Caco-2 (cell line): ENCODE results near the gene BTG2. TPM values are rescaled to one million over a fixed set of nuclear protein-coding genes. Genes with fewer than 3 reads are reported as not detected.
"Not testable (repeated sequence)": the region's sequence is repeated elsewhere in the genome, so short reads cannot be mapped to it uniquely, and the experiment has no call there.

Experiments used
- BruUV-seq: library from RNA; stranded (reverse); fragments of 400-500 nt; replicated peaks from 2 replicates; lab custom pipeline; 2021; lab: Mats Ljungman, UMichigan
- CTCF ChIA-PET: fragments of 300-600 bp; sonication (Branson Sonifier 250); formaldehyde crosslinking; loops from one replicate; lab custom pipeline; 2022; ENCODE audit warnings: antibody characterized with exemption; lab: Charles Lee
- POLR2A ChIA-PET: fragments of 300-600 bp; sonication (Branson Sonifier 250); formaldehyde crosslinking; loops from one replicate; lab custom pipeline; 2022; ENCODE audit warnings: antibody characterized with exemption; lab: Charles Lee
- DNase-seq, 2 experiments: peaks; one replicate each; pipeline versions ENCODE4 v3.0.0 to v3.0.0-alpha.2; 2020 to 2022
- H3K27me3 ChIP-seq: replicated peaks from 2 replicates; pipeline ENCODE4 v1.6.0; 2011; ENCODE audit warnings: low read length; ENCODE audit not compliant: control insufficient read depth, insufficient read depth
- H3K36me3 ChIP-seq: 2 replicates; pipeline ENCODE4 v1.5.1; 2011; ENCODE audit warnings: low read length; ENCODE audit not compliant: control insufficient read depth, insufficient read depth
- H3K4me1 ChIP-seq: fragments of 250-450 bp; sonication (Bioruptor Pico); 2 replicates; pipeline ENCODE4 v1.5.1; 2020; ENCODE audit warnings: mild to moderate bottlenecking
- H3K4me3 ChIP-seq: 2 replicates; pipeline ENCODE4 v1.5.1; 2011; ENCODE audit warnings: low read depth, mild to moderate bottlenecking, control low read depth, low read length
- H3K9me3 ChIP-seq: fragments of 250-450 bp; sonication (Bioruptor Pico); 2 replicates; pipeline ENCODE4 v1.5.1; 2020; ENCODE audit warnings: mild to moderate bottlenecking, moderate library complexity
- H3K27ac Mint-ChIP-seq: one replicate; pipeline ENCODE4 v1.8.0; 2022; ENCODE audit warnings: mixed read lengths; ENCODE audit not compliant: unreplicated experiment
- H3K27me3 Mint-ChIP-seq: one replicate; pipeline ENCODE4 v1.8.0; 2022; ENCODE audit warnings: mixed read lengths; ENCODE audit not compliant: insufficient read depth, unreplicated experiment
- H3K36me3 Mint-ChIP-seq: one replicate; pipeline ENCODE4 v1.8.0; 2022; ENCODE audit warnings: mild to moderate bottlenecking, mixed read lengths; ENCODE audit not compliant: insufficient read depth, unreplicated experiment
- H3K4me1 Mint-ChIP-seq: one replicate; pipeline ENCODE4 v1.8.0; 2022; ENCODE audit warnings: low read depth, mixed read lengths; ENCODE audit not compliant: unreplicated experiment
- H3K4me3 Mint-ChIP-seq: one replicate; pipeline ENCODE4 v1.8.0; 2022; ENCODE audit warnings: mild to moderate bottlenecking, moderate library complexity, mixed read lengths; ENCODE audit not compliant: unreplicated experiment
- H3K9me3 Mint-ChIP-seq: one replicate; pipeline ENCODE4 v1.8.0; 2022; ENCODE audit warnings: mixed read lengths; ENCODE audit not compliant: unreplicated experiment
- intact Hi-C: fragments of 100-400 bp; cut with micrococcal nuclease; formaldehyde crosslinking; loops from one replicate; pipeline ENCODE4 v1.10.0; 2022; ENCODE audit not compliant: unreplicated experiment
- total RNA-seq: library from RNA; stranded (reverse); gene quantifications from 2 replicates; pipeline ENCODE4 v1.2.3, GENCODE V29; 2022
- TF ChIP-seq, protein P1 (sequence below), 2 experiments: fragments of 200-600 bp in 1 of 2; IDR thresholded peaks; 1 replicate in 1 of 2; 2 replicates in 1 of 2; pipeline versions ENCODE4 v1.5.1 to v1.8.0; 2011 to 2022; ENCODE audit warnings: antibody characterized with exemption in 1 of 2, control low read depth in 1 of 2, inconsistent platforms in 1 of 2, low read depth in 1 of 2, low read length in 1 of 2, mild to moderate bottlenecking in 1 of 2, moderate library complexity in 1 of 2; ENCODE audit not compliant: insufficient read depth in 1 of 2, severe bottlenecking in 1 of 2, unreplicated experiment in 1 of 2

BTG2 gene
- total RNA-seq, 1 experiment from 2014 or later: 21.2 TPM

DNA sequence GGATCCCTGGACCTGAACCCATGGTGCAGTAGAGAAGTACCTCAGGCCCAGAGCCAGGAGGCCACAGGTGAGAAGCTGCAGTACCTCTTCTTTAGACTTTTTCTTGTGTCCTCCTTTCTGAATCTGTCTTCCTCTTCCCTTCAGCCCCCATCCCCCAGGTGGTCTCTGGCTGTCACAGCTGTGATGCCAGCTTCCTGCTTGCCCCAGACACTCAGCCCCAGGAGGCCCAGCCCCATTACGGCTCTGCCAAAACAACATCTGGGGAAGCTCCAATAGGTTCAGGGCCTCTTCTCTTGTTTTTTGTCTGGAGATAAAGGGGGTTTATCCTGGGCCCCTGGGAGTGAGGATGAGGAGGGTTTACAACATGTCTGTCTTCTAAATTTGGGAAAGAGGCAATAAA, 9.5 kb upstream of the BTG2 start:
- no peaks in the 10 kb centered on the region for H3K27me3 ChIP-seq
- TF ChIP-seq, protein P1, sequence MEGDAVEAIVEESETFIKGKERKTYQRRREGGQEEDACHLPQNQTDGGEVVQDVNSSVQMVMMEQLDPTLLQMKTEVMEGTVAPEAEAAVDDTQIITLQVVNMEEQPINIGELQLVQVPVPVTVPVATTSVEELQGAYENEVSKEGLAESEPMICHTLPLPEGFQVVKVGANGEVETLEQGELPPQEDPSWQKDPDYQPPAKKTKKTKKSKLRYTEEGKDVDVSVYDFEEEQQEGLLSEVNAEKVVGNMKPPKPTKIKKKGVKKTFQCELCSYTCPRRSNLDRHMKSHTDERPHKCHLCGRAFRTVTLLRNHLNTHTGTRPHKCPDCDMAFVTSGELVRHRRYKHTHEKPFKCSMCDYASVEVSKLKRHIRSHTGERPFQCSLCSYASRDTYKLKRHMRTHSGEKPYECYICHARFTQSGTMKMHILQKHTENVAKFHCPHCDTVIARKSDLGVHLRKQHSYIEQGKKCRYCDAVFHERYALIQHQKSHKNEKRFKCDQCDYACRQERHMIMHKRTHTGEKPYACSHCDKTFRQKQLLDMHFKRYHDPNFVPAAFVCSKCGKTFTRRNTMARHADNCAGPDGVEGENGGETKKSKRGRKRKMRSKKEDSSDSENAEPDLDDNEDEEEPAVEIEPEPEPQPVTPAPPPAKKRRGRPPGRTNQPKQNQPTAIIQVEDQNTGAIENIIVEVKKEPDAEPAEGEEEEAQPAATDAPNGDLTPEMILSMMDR (IDR thresholded peaks at IDR 0.05; ENCODE audit: insufficient read depth in 1 of 2, low read depth in 1 of 2, low read length in 1 of 2, severe bottlenecking in 1 of 2, unreplicated experiment in 1 of 2): no peak
- BruUV-seq: no TSS peak
- Mint-ChIP-seq H3K9me3 (no peaks in the 10 kb centered on the region), H3K4me3 (no peak overlapping the region), H3K4me1 (peaks cover 15% of the 10 kb centered on the region), H3K36me3 (no peaks in the 10 kb centered on the region), H3K27me3 (no peaks in the 10 kb centered on the region), H3K27ac (no peak overlapping the region)
- no peak for DNase-seq
- H3K4me1 ChIP-seq: peaks cover 16% of the 10 kb centered on the region
- intact Hi-C loops: no loop called here
- POLR2A ChIA-PET: interaction anchor here (1.1 kb wide), 1 partner anchor 10 kb away, joined by 3 read pairs; no protein-coding TSS in a partner anchor
- H3K9me3 ChIP-seq: no peaks in the 10 kb centered on the region
- CTCF ChIA-PET: no interaction called here
- H3K36me3 ChIP-seq: no peaks in the 10 kb centered on the region
- H3K4me3 ChIP-seq: no peak overlapping the region

DNA sequence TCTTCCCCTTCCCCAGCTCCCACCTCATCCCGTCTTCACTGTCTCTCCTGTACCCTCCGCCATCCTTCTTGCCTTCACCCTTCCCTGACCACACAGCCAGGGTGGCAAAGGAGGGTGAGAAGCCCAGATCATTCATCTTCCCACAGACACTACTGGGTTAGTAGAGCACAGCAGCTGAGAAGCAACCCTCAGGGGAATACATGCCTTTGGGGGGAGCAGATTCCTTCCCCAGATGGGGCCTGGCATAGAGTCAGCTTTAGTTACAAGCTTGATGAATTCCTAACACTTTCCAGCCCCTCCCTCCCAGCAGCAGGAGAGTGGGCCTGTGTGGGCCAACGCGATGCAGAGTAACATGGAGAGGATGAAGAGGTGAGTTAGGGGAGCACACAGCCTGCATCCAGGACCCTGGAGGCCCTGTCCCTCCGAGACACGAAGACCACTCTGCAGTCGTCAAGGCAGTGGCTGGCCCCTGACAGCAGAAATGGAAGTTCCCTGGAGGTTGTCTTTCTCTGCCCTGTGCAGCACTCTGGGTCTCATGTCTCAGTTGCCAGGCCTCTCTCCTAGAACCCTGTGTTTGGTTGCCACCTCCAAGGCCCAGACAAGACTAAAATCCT, 8.8 kb upstream of the BTG2 start:
- Histone ChIP-seq H3K27me3 (no peaks in the 10 kb centered on the region), H3K9me3 (no peaks in the 10 kb centered on the region), H3K4me3 (no peak overlapping the region), H3K36me3 (no peaks in the 10 kb centered on the region), H3K4me1 (peaks cover 8% of the 10 kb centered on the region)
- ChIA-PET POLR2A (no interaction called here), CTCF (interaction anchor here (0.5 kb wide), 1 partner anchor 403 kb away, joined by 3 read pairs; no protein-coding TSS in a partner anchor)
- intact Hi-C loops: no loop called here
- Mint-ChIP-seq H3K4me3 (no peak overlapping the region), H3K9me3 (no peaks in the 10 kb centered on the region), H3K27me3 (no peaks in the 10 kb centered on the region), H3K27ac (no peak overlapping the region), H3K4me1 (peaks cover 12% of the 10 kb centered on the region), H3K36me3 (no peaks in the 10 kb centered on the region)
- no peak for DNase-seq
- TF ChIP-seq, protein P1 (IDR thresholded peaks at IDR 0.05; ENCODE audit: insufficient read depth in 1 of 2, low read depth in 1 of 2, low read length in 1 of 2, severe bottlenecking in 1 of 2, unreplicated experiment in 1 of 2): no peak
- BruUV-seq: no TSS peak

DNA sequence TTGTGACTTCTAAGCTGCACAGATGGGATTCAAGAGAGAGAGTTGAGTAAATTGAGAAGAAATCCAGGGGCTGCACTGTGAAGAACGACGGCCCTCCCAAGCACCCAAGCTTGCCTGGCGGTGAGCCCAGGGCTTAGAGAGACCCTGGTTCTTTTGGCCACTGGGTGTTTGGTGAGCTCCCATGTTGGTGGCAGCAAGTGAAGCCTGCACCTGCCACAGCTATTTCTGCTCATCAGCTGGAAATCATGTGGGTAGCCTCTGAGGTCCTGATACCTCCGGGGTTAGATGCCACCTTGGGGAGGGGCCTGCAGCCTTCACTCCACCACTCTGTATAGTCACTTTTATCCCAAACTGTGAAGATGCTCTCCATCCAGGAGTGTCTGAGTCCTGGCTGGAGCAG, 6.2 kb upstream of the BTG2 start:
- no peaks in the 10 kb centered on the region for H3K9me3 ChIP-seq
- intact Hi-C loops: no loop called here
- DNase-seq: no peak
- Mint-ChIP-seq H3K4me3 (no peak overlapping the region), H3K27me3 (no peaks in the 10 kb centered on the region), H3K27ac (no peak overlapping the region), H3K36me3 (no peaks in the 10 kb centered on the region), H3K4me1 (peaks cover 11% of the 10 kb centered on the region), H3K9me3 (no peaks in the 10 kb centered on the region)
- ChIA-PET CTCF (no interaction called here), POLR2A (no interaction called here)
- TF ChIP-seq, protein P1 (IDR thresholded peaks at IDR 0.05; ENCODE audit: insufficient read depth in 1 of 2, low read depth in 1 of 2, low read length in 1 of 2, severe bottlenecking in 1 of 2, unreplicated experiment in 1 of 2): no peak
- no TSS peak for BruUV-seq
- no peaks in the 10 kb centered on the region for H3K36me3 ChIP-seq
- no peak overlapping the region for H3K4me3 ChIP-seq
- peaks cover 11% of the 10 kb centered on the region for H3K4me1 ChIP-seq
- H3K27me3 ChIP-seq: no peaks in the 10 kb centered on the region

DNA sequence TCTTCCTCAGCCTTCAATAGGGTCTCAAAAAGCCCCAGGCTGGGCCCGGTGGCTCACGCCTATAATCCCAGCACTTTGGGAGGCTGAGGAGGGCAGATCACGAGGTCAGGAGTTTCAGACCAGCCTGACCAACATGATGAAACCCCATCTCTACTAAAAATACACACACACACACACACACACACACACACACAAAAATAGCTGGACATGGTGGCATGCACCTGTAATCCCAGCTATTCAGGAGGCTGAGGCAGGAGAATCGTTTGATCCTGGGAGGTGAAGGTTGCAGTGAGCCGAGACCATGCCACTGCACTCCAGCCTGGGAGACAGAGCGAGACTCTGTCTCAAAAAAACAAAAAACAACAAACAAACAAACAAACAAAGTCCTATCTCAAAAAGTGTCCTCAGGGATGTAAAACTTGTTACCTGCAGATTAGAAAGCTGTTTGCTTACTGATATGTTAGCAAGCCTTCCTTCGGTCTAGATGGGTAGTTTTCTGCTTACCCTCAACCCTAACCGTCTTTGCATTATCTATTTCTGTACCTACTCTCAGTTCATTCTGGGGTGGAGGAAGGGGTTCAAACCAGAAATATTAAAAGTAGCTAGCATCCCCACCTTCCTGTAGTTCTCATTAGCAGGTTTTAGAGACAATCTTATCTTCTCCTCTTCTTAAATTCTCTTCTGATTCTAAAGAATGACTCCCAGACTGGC, 5.4 kb upstream of the BTG2 start:
- CTCF ChIA-PET, H3K9me3 ChIP-seq, H3K36me3 ChIP-seq, DNase-seq, BruUV-seq, intact Hi-C loops, H3K4me3 ChIP-seq, H3K4me3 Mint-ChIP-seq, POLR2A ChIA-PET, H3K27me3 Mint-ChIP-seq, H3K36me3 Mint-ChIP-seq, H3K27ac Mint-ChIP-seq, H3K27me3 ChIP-seq, H3K9me3 Mint-ChIP-seq: not testable (repeated sequence)
- peaks cover 14% of the 10 kb centered on the region for H3K4me1 Mint-ChIP-seq
- H3K4me1 ChIP-seq: peaks cover 18% of the 10 kb centered on the region
